LHCN-M2 (cell line): ENCODE measurements around the gene ADCY2. TPM values are rescaled to one million over a fixed set of nuclear protein-coding genes. Genes with fewer than 3 reads are reported as not detected.

ENCODE experiments used
- DNase-seq: peaks from one replicate; pipeline ENCODE4 v3.0.0-alpha.2; 2012; ENCODE audit warnings: low read depth
- total RNA-seq: library from RNA; depleted of rRNA; stranded (reverse); fragments of >200 nt; gene quantifications from 2 replicates; pipeline ENCODE4 v1.2.3, GENCODE V29; 2014

ADCY2 gene
- total RNA-seq, 1 experiment from 2014 or later, result not detected

- no peak for DNase-seq
These were observed 197.0 kb downstream of the ADCY2 start for GRCh38 chr5:7592910-7593309.

- DNase-seq, result no peak
These were observed 201.2 kb downstream of the ADCY2 start for GRCh38 chr5:7597059-7597642.

DNA sequence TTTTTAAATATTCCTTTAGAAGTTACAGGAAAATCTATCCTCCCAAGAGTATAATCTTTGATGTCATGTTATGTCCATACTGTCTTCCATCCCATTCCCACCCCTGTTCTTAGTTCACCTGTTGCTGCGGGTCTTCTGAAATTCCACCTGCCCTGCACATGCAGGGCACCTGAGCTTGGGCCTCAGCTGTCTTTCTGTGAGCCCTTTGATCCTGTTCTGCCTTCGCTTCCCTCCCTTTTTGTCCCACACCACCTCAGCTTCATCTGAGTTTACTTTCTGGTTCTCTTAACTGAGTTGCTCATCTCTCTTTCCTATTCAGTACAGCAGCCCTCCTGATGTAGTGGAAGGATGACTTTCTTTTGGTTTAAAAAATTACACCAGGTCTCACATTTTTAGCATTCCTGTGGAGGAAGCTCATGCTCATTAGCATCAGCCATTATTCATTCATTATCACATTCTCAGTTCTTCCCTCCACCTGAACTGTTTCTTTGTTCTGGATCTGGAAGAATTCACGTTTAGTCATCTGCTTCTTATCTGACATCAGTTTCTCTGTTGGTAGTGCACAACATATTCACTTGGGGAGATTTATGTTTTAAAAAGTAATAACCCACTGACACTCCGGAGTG lies 211.0 kb downstream of the ADCY2 start:
- no peak for DNase-seq

GRCh38 chr5:7608772-7609171 lies 212.8 kb downstream of the ADCY2 start:
- DNase-seq, result no peak

DNA sequence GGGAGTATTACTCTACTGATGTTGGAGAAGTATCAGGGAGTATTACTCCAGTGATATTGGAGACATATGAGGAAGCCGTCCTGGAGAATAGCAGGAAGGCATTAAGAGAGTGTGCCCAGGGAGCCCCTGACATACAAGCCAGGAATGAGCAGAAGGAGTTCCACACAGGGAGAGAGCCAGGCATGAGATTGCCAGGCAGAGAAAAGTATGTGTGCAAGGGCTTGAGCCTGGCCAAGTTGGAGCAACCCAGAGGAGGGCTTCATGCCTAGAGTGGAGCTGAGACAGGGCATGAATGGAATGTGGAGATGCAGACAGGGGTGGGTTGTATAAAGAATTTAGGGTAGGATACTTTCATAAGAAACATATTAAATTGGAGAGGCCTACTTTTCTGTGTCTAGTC lies 213.8 kb downstream of the ADCY2 start:
- no peak for DNase-seq

DNA sequence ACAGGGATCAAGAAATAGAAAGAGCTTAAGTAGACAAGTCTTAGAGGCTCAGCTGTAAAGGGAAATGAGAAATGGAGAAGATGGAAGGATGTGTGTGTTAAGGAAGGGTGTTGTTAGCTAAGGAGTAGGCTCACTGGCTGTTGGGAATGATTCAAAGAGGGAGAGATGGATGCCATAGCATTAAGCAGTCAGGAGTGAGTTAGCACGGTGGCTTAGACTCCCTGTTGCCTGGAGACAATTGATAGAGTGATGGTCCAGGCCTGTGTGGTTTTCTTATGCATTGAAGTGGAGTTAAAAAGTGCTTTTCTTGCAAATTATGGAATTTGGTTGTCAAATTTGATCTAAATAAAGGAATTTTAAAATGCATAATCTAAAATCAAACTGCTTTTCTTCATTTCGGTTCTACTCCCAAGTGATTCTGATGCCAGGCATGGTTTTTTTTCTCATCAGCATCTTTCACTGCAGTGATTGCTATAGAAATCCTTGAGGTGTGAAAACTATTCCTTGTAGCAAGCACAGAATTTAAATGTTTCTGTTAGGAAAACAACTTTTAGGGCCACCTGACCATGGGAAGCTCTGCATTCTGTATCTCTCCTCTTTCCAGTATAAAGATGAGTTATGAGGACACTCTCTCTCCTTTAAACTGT lies 214.7 kb downstream of the ADCY2 start:
- DNase-seq, result no peak

GRCh38 chr5:7611518-7611917 lies 215.6 kb downstream of the ADCY2 start:
- DNase-seq, result no peak

DNA sequence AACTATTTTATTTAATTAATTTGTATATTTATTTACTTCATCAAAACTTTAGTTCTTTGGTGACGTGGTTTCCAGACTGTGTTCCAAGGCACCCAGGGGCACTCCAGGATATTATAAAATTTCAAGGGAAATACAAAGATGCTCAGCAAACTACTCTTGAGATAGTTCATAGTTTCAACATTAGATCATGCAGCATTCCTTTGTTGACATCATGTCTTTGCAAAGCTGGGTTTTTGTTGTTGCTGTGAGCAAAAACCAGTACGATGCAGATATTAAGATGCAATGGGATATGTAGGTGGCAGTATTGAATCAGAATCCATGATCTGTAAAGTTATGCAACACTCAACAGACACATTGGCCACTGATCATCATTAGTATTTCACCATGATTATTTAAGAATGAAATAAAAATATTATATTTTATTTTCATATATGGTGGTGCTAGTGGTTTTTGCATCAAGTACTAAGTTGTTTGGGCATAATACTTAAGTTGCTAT lies 219.7 kb downstream of the ADCY2 start:
- DNase-seq, result no peak

DNA sequence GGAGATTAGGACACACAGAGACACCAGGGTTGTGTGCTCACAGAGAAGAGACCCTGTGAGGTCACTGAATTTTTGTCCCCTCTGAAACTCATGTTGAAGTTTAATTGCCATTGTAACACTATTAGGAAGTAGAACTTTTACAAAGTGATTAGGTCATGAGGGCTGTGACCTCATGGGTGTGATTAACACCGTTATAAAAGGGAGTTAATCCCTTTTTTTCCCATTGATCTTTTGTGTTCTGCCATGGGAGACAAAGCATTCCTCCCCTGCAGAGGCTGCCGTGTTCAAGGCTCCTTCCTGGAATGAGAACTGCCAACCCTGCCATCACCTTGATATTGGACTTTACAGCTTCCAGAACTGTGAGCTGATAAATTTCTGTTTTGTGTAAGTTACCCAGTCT lies 221.0 kb downstream of the ADCY2 start:
- no peak for DNase-seq

- no peak for DNase-seq
These were observed 226.6 kb downstream of the ADCY2 start for GRCh38 chr5:7622498-7622897.

DNA sequence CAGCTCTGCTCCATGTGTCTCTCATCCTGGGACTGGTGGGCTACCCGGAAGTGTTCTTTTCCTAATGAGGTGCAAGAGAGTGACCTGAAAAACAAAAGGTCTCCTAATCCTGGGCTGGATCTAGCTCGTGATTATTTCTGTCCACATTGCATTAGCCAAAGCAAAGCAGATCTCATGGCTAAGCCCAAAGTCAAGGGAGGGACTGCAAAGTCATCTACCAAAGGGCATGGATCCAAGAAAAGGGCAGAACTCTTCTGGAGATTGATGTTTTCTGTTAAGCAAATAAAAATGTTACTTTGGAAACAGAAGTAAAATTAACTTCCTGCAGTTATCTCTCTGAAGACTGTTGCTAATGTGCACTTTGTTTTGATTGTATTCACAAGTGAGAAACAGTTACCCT lies 229.8 kb downstream of the ADCY2 start:
- no peak for DNase-seq

GRCh38 chr5:7628248-7628647 lies 232.3 kb downstream of the ADCY2 start:
- no peak for DNase-seq

DNA sequence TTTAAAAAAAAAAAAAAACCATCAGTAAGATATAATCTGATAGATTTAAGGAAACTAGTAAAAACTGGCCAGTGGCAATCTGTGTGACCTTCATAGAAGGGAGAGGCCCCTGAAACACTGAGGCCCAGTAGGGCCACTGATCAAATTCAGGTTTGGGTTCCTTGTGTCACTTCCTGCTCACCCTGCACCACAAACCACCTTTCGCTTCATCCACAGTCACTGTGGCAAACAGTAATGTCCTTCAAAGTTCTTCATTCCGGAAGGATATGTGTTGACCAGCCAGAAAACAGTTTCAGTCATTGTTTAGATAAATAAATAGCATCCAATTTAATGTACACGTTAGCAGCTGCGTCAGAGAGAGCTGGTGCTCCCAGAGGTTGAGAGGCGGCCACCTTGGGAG lies 232.9 kb downstream of the ADCY2 start:
- DNase-seq, result no peak

- DNase-seq, result no peak
These were observed 233.6 kb downstream of the ADCY2 start for GRCh38 chr5:7629561-7629960.

DNA sequence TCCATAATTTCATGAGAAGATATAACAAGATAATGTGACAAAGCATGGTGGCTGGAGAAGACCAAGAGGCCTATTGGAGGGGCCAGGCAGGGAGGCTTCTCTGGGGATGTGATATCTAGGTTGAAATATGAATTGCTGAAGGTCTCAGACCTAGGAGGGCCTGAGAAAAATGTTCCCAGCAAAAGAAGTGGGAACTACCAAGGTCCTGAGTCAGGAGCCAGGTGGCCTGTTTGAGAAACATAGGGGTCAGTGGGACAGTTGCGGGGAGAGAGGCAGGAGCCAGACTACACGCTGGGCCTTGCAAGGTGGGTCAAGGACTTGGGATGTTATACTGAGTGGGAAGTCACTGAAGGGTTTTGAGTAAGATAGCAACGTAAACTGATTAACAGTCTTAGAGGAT lies 238.9 kb downstream of the ADCY2 start:
- DNase-seq, result no peak

GRCh38 chr5:7638456-7638855 lies 242.5 kb downstream of the ADCY2 start:
- DNase-seq, result no peak

DNA sequence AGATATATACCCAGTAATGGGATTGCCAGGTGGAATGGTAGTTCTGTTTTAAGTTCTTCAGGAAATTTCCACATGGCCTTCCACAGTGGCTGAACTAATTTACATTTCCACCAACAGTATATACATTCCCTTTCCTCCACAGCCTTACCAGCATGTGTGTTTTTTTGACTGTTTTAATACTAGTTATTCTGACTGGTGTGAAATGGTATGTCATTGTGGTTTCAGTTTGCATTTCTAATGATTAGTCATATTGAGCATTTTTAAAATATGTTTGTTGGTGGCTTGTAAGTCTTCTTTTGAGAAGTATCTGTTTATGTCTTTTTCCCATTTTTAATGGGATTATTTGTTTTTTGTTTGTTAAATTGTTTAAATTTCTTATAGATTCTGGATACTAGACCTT lies 246.1 kb downstream of the ADCY2 start:
- no peak for DNase-seq

DNA sequence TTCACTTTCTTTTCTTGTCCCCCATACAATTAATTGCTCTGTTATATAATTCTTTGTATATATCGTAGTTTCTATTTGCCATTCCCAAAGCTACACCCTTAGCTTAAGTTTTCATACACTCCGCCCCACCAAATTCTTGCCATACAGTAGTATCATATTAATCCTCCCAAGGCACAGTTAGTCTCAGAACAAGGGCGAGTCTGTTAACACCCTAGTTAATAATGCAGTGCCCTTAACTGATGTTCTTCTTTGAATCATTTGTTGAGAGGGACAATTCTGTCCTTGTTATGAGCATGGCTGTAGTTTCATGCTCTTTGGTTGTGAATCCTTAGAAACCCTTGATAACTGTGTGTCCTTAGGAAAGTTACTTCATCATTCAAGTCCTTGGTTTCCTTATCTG lies 248.8 kb downstream of the ADCY2 start:
- DNase-seq, result no peak

DNA sequence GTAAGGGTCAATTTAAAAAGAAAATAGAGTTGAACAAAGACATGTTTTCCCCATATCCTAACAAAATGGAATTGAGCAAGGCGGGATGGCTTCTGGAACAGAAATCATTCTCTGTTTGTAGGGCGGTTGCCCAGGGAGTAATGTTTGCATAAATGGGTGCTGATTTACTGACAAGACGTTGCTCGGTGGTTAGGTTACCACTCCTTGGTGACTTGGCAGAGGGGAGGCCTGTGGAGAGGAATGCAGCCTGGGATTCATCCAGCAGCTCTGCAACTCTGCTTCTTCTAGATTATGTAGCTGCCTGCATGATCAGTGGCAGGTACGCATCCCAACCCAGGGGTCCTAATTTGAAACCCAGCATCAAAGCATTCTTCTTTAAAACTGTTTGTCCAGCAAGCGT lies 254.8 kb downstream of the ADCY2 start:
- DNase-seq, result no peak

DNA sequence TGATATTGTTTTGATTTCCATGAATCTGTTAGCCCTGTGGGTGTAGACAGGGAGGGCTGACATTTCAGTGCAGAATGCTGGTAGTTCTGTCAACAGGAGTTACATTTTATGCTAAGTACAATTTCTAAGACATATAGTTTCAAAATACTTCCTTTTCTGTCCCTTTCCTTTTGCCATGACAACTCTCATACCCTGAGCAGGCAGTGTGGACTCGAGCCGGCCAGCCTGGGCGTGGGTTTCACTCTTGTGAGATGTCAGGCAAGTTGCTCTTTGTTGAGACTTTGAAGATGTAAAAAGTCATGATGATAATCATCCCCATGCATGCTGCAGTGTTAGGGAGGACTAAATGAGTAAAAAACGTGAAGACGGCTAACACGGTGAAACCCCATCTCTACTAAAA lies 257.1 kb downstream of the ADCY2 start:
- no peak for DNase-seq

DNA sequence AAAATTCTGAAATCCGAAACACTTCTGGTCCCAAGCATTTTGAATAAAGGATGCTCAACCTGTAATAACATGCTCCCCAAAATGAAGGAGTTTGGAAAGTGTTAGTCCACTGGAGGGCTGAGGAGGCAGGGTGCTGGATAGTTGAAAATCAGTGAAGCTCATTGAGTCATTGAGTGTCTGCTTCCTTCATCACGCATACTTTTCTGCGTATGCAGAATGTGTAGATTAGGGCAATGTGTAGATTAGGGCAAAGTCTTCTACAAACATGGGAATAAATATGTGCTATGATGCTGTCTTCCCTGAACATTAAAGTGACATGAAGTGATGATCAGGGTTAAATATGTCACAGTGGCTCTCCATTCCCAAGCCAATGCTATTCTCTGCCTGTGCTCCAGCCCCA lies 261.2 kb downstream of the ADCY2 start:
- DNase-seq, result no peak

DNA sequence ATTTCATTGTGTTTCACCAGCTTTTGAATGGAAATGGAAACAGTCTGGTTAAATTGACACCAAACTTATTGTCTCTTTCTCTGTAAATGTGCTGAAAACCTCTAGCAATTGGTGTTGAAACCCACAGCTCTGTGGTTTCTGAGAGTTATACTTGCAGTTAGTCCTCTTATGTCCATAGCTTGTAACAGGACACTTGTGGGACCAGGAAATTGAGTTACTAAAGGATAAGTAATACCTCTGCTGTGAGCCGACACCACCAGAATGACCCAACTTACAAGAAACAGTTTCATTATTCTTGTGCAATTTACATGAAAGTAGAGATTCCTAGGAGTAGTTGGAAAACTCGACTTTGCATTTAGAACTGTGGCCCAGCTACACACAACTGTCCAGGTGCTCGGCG lies 263.5 kb downstream of the ADCY2 start:
- DNase-seq, result no peak

DNA sequence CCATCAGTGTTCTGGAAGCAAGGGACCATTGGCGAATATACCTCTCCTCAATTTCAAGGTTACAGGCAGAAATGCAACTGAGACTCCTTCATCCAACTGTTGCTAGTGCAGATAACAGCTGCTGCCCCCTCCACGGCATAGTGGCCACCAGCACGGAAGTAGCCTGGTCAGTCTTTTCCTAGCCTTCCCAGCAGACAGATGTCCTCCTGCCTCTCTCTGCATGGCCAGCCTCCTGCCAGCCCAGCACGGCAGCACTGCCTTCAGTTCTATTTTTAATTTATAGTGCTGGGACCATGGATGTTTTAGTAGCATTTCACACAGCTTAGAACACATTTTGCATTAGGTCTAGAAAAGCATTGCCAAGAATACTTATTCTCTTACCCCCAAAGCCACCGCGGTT lies 266.4 kb downstream of the ADCY2 start:
- DNase-seq, result no peak
